GF-D8 (cell line): Measurements from ENCODE around the gene SLC13A4.
"Not testable (repeated sequence)": the region's sequence is repeated elsewhere in the genome, so short reads cannot be mapped to it uniquely, and the experiment has no call there.

Experiments
- DNase-seq: peaks from one replicate; lab custom pipeline; 2025; lab: John Stamatoyannopoulos, UW

The SLC13A4 gene

DNA sequence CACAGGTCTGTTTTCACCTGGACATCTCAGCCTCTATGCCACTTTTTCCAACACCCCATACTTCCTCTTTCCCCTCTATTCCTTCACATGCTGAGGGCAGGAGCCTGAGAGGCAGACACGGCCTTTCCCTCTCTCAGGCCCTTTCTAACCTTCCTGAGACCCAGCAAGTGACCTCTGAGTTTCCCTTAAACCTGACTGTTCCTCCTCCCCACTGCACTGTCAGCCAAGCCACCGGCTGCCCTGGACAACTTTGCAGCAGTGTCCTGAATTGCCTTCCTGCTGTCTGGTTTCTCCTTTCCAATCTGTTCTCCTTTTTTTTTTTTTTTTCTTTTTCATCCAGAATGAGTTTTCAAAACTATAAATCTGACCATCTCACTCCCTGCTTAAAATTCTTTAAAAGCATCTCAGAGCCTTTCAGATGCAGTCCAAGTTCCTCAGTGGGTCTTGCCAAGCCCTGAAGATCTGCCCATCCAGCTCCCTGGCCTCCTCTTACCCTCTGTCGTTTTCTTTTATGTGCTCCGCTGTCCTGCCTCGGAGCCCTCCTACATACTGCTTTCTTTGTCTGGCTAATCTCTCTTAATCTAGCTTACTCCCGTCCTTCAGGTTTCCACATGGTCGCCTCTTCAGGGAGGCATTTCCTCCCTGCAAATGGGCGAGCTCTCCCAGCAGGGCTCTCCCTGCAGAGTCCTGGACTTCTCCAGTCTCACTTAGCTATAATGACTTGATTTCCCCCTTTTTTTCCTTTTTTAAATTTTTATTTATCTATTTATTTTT, 30.5 kb downstream of the SLC13A4 start:
- DNase-seq, result no peak

DNA sequence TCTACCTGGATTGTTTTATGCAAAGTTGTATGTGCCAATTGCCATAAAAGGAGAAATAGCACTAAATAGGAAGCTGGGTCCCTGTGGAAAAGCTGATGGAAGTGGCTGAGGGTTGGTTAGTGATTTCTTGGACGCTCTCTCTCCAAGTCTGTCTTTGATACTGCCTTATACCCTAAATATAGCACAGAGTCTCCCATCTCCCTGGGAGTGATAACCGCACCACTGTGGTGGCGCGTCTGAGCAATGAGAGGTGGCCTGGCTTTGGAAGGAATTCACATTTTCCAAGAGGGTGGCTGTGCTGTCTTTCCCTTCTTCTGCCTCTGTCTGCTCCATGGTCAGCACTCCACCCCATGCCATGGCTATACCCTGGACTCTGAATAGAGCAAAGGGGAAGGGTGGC, 34.4 kb downstream of the SLC13A4 start:
- DNase-seq, result no peak

GRCh38 chr7:135692606-135693005, 35.4 kb downstream of the SLC13A4 start:
- not testable (repeated sequence) for DNase-seq

DNA sequence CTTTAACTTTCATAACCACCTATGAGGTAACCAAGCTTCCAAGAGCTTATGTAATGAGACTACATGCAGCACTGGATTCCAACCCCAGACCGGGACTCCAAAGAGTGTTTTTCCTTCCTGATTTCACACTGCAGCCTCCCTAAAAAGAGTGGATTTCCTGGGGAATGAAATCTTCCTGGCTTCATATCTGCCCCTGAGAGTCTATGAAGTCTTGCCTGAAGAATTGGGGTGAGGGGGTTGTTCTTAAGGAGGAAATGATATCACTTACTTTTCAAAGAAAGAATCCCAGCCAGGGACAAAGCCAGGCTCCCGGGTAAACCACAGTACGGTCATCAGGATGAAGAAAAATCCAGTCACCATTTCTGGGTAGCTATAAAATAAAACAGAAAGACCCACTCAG, 35.9 kb downstream of the SLC13A4 start:
- DNase-seq, result peak; percentile 23

DNA sequence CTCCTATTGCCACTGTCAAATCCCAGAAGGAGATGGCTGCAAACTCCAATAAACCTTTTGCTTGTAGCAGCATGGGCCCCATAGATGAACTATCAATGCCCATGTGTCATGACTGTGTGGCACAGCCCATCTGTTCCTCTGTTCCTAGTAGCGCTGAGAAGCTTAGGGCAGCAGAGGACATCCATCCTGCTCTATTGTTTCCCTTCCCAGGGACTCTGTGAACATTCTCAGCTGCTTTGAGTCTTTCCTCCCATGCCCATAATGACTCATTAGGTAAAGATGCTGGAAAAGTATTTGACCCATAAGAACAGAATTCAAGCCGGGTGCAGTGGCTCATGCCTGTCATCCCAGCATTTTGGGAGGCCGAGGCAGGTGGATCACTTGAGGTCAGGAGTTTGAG, 37.4 kb downstream of the SLC13A4 start:
- DNase-seq, result no peak

GRCh38 chr7:135687466-135687865, 40.5 kb downstream of the SLC13A4 start:
- no peak for DNase-seq

- DNase-seq, result no peak
Measured at GRCh38 chr7:135685306-135686084, 42.5 kb downstream of the SLC13A4 start.

DNA sequence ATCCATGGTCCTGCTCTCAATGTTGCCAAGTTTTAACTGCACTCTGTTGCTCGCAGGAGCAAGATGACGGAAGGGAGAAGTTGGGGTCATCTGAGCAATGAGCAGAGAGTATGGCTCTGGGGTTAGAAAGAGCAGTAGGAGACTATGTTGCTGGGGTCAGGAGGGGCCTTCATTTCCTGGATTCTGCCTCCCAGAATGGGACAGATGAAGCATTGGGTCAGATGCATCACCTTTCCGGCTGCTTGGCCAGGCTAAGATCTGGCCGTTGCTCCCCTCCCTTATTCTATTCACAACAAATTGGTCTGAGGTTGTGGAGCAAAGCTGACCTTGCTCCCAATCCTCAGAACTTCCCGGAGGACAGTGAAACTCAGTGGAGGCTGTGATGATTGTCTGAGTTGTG, 43.3 kb downstream of the SLC13A4 start:
- no peak for DNase-seq

DNA sequence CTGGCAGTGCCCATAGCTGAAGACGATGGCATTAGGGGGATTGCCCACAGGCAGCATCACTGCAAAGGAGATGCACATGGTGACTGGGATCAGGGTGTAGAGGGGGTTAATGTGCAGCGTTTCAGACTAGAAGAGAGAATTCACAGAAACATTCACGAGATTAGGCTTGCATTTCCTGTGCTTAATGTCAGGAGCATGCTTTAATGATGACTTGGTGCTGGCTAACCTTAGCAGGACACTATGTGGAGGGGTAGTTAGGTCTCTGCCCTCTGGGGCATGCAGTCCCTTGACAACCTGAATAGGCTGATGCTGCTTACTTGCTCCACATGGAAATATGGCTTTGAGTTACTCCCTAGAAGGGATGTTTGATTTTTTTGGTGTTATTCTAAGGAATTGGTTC, 43.9 kb downstream of the SLC13A4 start:
- no peak for DNase-seq

- DNase-seq, result no peak
Measured at GRCh38 chr7:135683609-135684008, 44.4 kb downstream of the SLC13A4 start.

DNA sequence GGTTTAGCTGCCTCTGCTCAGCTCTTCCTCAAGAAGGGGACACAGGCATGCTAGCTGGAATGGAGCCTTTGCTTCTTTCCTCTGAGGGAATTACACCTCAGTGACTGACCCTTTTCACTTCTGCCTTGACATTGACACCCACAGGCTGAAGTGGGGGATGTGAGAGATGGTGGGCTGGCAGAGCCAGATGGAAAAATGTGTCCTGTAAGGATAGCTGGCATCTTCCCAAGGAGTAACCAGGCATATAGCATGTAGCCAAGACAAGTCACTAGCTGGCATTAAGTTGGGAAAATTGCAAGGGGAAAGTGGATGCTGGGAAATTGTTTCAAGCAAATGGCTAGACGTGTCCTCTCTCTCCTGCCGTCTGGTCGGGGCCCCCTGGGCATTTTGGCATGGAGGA, 45.8 kb downstream of the SLC13A4 start:
- DNase-seq, result no peak

- DNase-seq, result no peak
Measured at GRCh38 chr7:135681762-135682161, 46.2 kb downstream of the SLC13A4 start.

- no peak for DNase-seq
Measured at GRCh38 chr7:135678612-135679575, 49.1 kb downstream of the SLC13A4 start.

DNA sequence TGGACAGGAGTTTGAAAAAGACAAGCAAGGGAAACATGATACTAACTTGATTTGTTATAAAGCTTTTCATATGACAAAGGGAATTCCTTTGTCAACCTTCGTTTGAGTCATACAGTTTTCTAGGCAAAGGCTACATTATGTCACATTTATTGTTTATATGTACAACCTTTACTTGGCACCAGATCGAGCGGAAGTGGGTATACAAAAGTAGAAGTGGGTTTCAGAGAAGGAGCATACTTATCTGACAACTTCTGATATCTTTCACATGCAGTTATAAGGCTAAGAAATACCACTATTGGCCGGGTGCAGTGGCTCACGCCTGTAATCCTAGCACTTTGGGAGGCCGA, 54.7 kb downstream of the SLC13A4 start:
- DNase-seq, result no peak

DNA sequence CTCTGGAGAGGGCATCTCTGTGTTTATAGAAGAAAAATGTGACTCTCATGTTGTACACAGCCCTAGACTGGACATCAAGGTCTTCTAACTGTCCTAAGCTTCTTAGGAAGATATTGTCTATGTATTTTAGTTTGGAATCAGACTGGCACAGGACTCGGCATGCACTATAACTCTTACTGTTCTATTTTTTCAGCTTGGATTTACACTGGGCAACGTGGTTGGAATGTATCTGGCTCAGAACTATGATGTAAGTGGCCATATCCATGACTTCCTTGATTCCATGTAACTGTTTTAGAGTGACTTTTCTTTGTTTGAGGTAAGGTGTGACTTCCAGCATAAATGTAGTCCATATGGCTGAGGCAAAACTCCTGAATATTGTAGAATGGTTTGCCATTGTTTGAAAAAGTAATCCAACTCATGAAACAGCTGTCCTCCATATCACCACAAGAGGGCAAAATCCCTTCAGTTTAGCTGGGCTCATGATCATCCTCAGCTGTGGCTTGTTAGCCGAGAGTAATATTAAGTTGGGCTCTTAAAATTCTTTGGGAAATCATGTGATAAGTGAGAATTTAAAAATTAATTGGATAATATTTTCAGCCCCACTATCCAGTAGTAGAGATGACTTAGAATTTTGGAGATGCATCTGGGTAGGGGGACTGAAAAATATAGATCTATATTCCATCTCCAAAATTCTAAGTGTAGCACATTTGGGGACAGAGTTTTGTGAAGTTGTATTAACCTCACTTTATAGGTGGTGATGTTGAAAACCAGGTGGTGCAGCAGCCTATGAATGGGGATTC, 55.2 kb downstream of the SLC13A4 start:
- peak; percentile 25 for DNase-seq

GRCh38 chr7:135670179-135670578, 57.8 kb downstream of the SLC13A4 start:
- no peak for DNase-seq

DNA sequence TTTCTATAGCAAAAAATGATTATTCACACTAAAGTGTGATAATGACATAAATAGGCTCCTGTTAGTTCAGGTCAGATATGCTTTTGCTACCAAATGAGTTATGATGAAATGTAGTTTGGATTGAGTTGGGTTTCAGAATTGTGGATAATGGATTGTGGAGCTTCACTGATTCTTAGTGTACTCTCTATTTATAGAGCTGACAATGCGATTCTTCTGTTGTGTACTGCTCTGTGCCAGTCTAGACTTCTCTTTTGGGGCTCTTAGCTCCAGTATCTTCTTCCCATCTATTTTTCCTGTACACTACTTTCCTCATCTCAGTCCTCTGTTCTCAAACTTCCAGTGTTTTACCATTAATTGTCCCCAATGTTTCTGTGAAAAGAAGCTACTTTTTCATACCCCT, 58.2 kb downstream of the SLC13A4 start:
- no peak for DNase-seq

DNA sequence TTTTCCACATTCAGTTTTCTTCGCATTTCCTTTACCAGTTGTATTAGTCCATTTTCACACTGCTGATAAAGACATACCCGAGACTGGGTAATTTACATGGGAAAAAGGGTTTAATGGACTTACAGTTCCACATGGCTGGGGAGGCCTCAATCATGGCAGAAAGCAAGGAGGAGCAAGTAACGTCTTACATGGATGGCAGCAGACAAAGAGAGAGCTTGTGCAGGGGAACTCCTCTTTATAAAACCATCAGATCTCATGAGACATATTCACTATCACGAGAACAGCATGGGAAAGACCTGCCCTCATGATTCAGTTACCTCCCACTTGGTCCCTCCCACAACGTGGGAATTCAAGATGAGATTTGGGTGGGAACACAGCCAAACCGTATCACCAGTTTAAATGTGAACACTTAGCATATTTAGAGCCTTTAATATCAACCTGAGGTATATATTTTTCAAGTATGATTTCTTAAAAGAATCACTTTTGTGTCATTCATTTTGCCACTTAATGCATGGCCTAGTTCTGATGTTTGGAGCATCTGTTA, 59.1 kb downstream of the SLC13A4 start:
- not testable (repeated sequence) for DNase-seq

- DNase-seq, result not testable (repeated sequence)
Measured at GRCh38 chr7:135667626-135668025, 60.4 kb downstream of the SLC13A4 start.

DNA sequence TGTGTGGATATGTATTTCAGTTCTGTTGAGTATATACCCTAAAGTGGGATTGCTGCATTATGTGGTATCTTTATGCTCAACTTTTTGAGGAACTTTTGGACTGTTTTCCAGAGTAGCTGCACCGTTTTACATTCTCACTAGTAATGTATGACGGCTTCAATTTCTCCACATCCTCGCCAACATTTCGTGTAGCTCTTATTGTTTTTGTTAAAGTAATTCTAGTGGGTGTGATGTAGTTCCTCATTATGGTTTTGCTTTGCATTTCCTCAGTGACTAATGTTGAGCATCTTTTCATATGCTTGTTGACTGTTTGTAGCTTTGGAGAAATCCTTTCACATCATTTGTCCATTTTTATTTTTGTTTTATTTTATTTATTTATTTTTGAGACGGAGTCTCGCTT, 61.1 kb downstream of the SLC13A4 start:
- DNase-seq, result no peak

DNA sequence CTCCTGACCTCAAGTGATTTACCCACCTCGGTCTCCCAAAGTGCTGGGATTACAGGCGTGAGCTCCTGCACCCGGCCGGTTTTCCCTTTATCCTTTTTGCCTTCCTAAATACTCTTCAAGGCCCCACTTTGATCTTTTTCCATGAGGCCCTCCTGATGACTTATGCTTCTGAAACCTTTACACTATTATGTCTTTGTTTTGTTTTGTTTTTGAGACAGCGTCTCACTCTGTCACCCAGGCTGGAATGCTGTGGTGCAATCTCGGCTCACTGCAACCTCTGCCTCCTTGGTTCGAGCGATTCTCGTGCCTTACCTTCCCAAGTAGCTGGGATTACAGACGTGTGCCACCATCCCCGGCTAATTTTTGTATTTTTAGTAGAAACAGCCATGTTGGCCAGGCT, 61.8 kb downstream of the SLC13A4 start:
- DNase-seq, result no peak
